ENCODE data around the gene CARNS1. TPM values are rescaled to one million over a fixed set of nuclear protein-coding genes. Genes with fewer than 3 reads are reported as not detected.

The CARNS1 gene
- total and polyA plus RNA-seq, 2 of the 8 experiments (the other 6 are each of a cell fraction or from before 2014, with no cell fraction given): 0.82 to 1.1 TPM

GRCh38 chr11:67374571-67375281 is 40.8 kb upstream of the CARNS1 start (continued):
- TF ChIP-seq HDAC2 (IDR thresholded peaks at IDR 0.05; ENCODE audit: borderline replicate concordance in 1 of 2, low read depth in 2 of 2, low read length in 2 of 2) (no peak), SRF (IDR thresholded peaks at IDR 0.05; ENCODE audit: low read depth, low read length) (no peak), TAF7 (optimal IDR thresholded peaks at IDR 0.05; ENCODE audit: borderline replicate concordance, low read depth, low read length) (no peak)
